ENCODE measurements around the gene GSTT4. TPM values are rescaled to one million over a fixed set of nuclear protein-coding genes. Genes with fewer than 3 reads are reported as not detected.

GSTT4 gene
- total RNA-seq, 1 donor from 2014 or later: not detected

DNA sequence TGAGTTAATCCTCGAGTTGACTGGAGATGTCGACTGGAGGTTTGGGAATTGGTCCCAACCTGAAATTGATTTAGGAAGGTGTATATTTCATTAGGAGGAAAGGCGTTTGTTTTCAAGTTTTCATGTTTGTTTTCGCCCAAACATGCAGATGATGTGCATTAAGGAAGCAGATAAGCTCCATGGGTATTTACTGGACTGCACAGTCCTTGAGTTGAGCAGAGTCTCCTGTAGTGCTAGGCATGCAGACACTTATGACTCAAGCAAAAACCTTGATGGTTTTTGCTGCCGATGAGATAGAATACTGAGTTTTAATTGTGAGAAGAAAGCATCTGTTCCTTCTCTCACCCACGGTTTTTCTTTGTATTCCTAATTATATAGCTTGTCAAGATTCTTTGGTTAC lies 33.8 kb upstream of the GSTT4 start:
- H3K36me3 Mint-ChIP-seq (ENCODE audit: unreplicated experiment): peaks cover 43% of the 10 kb centered on the region
- no peaks in the 10 kb centered on the region for H3K27me3 Mint-ChIP-seq (ENCODE audit: unreplicated experiment)
- DNase-seq (ENCODE audit: extremely low spot score, unreplicated experiment): peak; percentile 8
- peaks cover 17% of the 10 kb centered on the region for H3K4me1 Mint-ChIP-seq (ENCODE audit: unreplicated experiment)
- H3K27ac Mint-ChIP-seq (ENCODE audit: unreplicated experiment): no peak overlapping the region
- TF ChIP-seq CTCF (IDR thresholded peaks at IDR 0.05): no peak
- no peak overlapping the region for H3K4me3 Mint-ChIP-seq (ENCODE audit: unreplicated experiment)
- no peaks in the 10 kb centered on the region for H3K9me3 Mint-ChIP-seq (ENCODE audit: unreplicated experiment)

- TF ChIP-seq CTCF (IDR thresholded peaks at IDR 0.05): no peak
- DNase-seq (ENCODE audit: extremely low spot score, unreplicated experiment): peak; percentile 51
- Mint-ChIP-seq H3K27ac (ENCODE audit: unreplicated experiment) (no peak overlapping the region), H3K4me1 (ENCODE audit: unreplicated experiment) (peaks cover 10% of the 10 kb centered on the region), H3K27me3 (ENCODE audit: unreplicated experiment) (no peaks in the 10 kb centered on the region), H3K9me3 (ENCODE audit: unreplicated experiment) (no peaks in the 10 kb centered on the region), H3K36me3 (ENCODE audit: unreplicated experiment) (peaks cover 43% of the 10 kb centered on the region), H3K4me3 (ENCODE audit: unreplicated experiment) (no peak overlapping the region)
Observed at GRCh38 chr22:24037851-24038765, 32.9 kb upstream of the GSTT4 start.

DNA sequence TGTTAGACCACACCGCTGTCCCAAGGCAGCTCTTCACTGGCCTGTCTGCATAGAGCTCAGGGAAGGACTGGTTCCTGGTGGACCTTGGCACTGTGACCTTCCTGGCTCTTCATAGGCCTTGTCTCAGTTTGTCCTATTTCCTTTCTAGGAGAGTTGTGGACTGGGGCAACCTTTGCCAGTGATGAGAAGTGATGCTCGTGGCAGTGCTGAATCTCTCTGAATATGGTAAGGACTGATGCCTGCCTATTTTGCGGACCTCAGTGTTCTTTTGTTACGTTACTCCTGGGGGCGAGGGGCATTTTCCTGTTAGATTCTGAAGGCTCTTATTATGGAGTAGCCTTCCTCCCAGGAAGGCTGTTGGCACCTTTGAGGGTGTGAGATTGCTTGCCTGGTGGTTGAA lies 30.0 kb upstream of the GSTT4 start:
- H3K9me3 Mint-ChIP-seq (ENCODE audit: unreplicated experiment): no peaks in the 10 kb centered on the region
- DNase-seq (ENCODE audit: extremely low spot score, unreplicated experiment): peak; percentile 25
- H3K27ac Mint-ChIP-seq (ENCODE audit: unreplicated experiment): no peak overlapping the region
- no peak overlapping the region for H3K4me3 Mint-ChIP-seq (ENCODE audit: unreplicated experiment)
- H3K36me3 Mint-ChIP-seq (ENCODE audit: unreplicated experiment): peaks cover 32% of the 10 kb centered on the region
- TF ChIP-seq CTCF (IDR thresholded peaks at IDR 0.05): no peak
- H3K4me1 Mint-ChIP-seq (ENCODE audit: unreplicated experiment): no peaks in the 10 kb centered on the region
- no peaks in the 10 kb centered on the region for H3K27me3 Mint-ChIP-seq (ENCODE audit: unreplicated experiment)

DNA sequence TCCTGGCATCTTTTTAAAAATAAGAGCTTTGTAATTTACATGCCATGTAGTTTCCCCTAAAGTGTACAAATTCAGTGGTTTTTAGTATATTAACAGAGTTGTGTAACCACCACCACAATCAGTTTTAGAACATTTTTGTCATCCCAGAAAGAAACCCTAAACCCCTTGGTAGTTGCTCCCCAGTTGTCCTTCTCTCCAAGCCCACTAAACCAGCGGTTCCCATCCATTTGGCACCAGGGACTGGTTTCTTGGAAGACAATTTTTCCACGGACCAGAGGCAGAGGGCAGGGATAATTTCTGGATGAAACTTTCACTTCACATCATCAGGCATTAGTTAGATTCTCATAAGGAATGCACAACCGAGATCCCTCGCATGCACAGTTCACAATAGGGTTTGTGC lies 28.5 kb upstream of the GSTT4 start:
- Mint-ChIP-seq H3K4me1 (ENCODE audit: unreplicated experiment) (no peaks in the 10 kb centered on the region), H3K9me3 (ENCODE audit: unreplicated experiment) (no peaks in the 10 kb centered on the region), H3K27ac (ENCODE audit: unreplicated experiment) (no peak overlapping the region), H3K36me3 (ENCODE audit: unreplicated experiment) (peaks cover 22% of the 10 kb centered on the region), H3K4me3 (ENCODE audit: unreplicated experiment) (no peak overlapping the region), H3K27me3 (ENCODE audit: unreplicated experiment) (no peaks in the 10 kb centered on the region)
- no peak for TF ChIP-seq CTCF (IDR thresholded peaks at IDR 0.05)
- DNase-seq (ENCODE audit: extremely low spot score, unreplicated experiment): peak; percentile 25

- TF ChIP-seq CTCF (IDR thresholded peaks at IDR 0.05): no peak
- Mint-ChIP-seq H3K4me3 (ENCODE audit: unreplicated experiment) (no peak overlapping the region), H3K36me3 (ENCODE audit: unreplicated experiment) (no peaks in the 10 kb centered on the region), H3K27ac (ENCODE audit: unreplicated experiment) (peak overlapping the region; percentile 4), H3K9me3 (ENCODE audit: unreplicated experiment) (no peaks in the 10 kb centered on the region), H3K4me1 (ENCODE audit: unreplicated experiment) (no peaks in the 10 kb centered on the region), H3K27me3 (ENCODE audit: unreplicated experiment) (no peaks in the 10 kb centered on the region)
- DNase-seq (ENCODE audit: extremely low spot score, unreplicated experiment): no peak
Observed at GRCh38 chr22:24030186-24030702, 25.0 kb upstream of the GSTT4 start.

Measured in osteocyte (in vitro differentiated cells).